GM20000 (cell line): ENCODE results near the gene ME3.
"Not testable (repeated sequence)": the region's sequence is repeated elsewhere in the genome, so short reads cannot be mapped to it uniquely, and the experiment has no call there.

Experiments used
- DNase-seq: peaks from one replicate; pipeline ENCODE4 v3.0.0; 2012; ENCODE audit warnings: low spot score
- TF ChIP-seq, protein P1 (sequence below): IDR thresholded peaks from 2 replicates; pipeline ENCODE4 v1.5.1; 2012; ENCODE audit warnings: mild to moderate bottlenecking, control low read depth; ENCODE audit errors: extremely low read depth, missing control alignments

Gene ME3

DNA sequence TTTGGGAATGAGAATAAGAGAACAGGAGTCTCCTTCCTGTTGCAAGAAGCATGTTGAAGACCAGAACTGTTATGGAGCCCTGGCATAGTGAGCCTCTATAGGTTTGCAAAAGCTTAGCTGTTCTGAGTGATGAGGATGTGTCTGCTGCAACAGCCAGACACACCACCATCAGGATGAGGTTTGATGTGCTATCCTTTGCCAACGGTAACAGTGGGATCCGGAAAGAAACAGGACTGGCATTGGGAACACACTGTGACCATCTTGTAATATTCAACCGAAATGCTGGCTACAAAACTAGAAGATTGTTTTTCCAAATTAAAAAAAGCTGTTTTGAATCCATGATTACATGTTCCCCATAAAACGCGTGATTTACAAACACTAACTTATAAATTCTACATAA is 117.0 kb downstream of the ME3 start:
- TF ChIP-seq, protein P1, sequence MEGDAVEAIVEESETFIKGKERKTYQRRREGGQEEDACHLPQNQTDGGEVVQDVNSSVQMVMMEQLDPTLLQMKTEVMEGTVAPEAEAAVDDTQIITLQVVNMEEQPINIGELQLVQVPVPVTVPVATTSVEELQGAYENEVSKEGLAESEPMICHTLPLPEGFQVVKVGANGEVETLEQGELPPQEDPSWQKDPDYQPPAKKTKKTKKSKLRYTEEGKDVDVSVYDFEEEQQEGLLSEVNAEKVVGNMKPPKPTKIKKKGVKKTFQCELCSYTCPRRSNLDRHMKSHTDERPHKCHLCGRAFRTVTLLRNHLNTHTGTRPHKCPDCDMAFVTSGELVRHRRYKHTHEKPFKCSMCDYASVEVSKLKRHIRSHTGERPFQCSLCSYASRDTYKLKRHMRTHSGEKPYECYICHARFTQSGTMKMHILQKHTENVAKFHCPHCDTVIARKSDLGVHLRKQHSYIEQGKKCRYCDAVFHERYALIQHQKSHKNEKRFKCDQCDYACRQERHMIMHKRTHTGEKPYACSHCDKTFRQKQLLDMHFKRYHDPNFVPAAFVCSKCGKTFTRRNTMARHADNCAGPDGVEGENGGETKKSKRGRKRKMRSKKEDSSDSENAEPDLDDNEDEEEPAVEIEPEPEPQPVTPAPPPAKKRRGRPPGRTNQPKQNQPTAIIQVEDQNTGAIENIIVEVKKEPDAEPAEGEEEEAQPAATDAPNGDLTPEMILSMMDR: no peak
- DNase-seq: no peak

DNA sequence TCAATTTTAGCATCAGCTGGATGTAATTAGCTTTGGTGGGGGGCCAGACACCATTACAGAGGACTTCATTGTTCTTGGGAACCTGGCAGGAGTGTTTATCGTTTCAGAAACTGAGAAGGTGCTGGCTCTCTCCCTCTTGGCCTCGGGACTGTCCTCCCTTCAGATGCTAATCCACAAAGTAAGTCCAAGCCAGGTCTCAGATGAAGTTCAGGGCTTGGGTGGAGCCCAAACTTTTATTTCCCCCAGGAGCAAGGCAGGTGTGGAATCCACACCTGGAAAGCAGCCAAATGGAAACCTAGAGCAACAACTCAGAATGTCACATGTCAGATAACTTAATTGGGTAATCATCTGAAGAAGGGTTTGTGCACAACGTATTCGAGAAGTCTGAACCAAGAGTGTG is 119.2 kb downstream of the ME3 start:
- DNase-seq: no peak
- TF ChIP-seq, protein P1: no peak

DNA sequence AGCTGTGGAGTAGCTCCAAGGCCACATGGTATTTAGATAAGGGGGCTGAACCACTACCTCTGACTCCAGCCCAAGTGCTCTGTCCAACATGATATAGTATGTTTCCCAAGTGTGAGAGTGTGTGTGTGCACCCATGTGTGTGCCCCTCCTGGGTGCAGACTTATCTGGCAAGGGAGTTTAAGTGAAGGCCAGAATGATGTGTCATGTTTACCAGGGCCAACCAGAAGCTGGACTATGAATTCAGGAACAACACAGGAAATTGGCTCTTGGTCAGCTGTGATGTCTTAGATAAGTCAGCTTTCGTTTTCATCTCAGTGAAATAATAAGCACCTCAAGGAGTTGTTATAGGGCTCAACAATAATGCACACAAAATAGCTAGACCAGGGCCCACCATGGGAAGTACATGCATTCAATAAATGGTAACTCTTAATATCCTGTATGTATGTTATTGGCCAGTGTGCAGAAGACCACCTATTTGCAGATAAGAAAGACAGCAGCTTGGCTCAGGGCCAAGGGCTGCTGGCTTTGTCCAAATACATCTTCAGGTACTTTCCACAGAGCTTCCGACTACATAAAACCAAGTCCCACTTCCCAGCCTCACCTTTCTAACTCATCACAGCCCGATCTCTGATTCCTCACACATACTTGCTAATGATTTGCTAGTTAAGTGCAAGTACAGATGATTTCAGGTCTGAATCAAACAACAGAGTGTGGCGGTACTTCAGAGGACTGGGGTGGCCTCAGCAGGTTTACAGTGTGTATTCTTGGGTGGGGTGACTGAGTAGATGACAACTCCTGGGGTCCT is 120.9 kb downstream of the ME3 start:
- TF ChIP-seq, protein P1: no peak
- DNase-seq: no peak

DNA sequence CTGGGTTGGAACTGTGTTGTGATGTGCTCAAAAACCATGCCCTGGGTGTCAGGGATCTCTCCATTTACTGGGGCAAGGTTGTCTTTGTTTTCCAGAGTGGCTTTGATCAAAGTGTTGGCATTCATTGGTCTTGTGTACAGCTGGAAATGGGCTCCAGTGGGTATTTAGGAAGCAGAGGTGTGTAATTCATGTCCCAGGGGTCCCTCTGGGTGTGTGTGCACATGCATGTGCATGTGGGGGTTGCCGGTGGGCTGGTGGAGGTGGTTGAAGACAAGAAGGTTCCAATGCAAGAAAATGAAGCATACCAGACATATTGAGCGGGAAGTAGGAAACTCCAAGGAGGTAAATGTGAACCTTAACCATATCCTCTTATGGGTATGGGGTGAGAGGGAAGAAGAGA is 121.7 kb downstream of the ME3 start:
- no peak for DNase-seq
- TF ChIP-seq, protein P1: no peak

DNA sequence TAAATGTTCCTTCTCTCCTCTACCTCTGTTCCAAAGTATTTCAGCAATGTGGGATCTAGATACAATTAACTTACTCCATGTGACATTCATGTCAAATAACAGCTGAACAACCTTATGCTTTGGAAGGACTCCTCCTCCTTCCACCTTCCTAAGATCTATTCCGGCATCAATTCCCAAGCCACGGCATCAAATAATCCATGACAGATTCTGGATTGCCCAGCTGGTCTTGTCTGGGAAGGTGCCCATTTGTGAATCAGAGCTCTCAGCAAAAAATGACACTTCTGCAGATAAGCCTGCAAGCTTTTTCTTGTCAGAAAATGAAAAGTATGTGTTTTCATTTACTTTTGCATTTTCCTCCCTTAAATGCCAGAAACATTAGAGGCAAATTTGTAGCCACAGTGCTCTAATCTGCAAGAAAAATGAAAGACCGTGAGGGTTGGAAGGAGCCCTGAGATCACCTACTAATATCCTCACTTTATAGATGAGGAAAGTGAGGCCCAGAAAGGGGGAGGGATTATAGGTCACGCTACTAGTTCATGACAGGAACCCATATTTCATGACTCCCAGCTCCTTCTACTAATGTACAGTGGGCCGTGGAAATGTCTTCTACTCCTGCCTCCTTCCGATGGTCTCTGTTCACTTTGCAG is 124.0 kb downstream of the ME3 start:
- TF ChIP-seq, protein P1: no peak
- DNase-seq: no peak

DNA sequence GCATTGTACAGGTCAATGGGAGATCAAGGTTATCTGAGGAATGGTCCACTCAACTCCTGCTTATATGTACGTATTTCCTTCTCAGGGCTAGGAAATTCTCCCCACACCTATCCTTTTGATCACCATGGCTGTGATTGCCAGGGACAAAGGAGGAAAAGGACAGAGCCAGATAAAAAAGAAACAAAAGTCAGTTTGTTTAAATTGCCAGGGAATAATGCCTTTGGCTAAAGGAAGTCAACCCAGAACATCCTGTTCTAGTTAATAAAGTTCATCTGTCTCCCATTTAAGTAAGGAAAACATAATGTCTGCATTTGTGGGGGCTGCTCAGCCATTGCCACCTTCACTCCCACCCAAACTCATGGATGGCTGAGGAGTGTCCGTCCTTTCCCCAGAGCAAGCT is 124.7 kb downstream of the ME3 start:
- TF ChIP-seq, protein P1: no peak
- no peak for DNase-seq

DNA sequence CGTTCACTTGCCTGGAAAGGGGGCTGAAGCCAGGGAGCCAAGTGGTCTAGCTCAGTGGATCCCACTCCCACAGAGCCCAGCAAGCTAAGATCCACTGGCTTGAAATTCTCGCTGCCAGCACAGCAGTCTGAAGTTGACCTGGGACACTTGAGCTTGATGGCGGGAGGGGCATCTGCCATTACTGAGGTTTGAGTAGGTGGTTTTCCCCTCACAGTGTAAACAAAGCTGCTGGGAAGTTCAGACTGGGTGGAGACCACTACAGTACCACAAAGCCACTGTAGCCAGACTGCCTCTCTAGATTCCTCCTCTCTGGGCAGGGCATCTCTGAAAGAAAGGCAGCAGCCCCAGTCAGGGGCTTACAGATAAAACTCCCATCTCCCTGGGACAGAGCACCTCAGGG is 131.1 kb downstream of the ME3 start:
- not testable (repeated sequence) for DNase-seq

DNA sequence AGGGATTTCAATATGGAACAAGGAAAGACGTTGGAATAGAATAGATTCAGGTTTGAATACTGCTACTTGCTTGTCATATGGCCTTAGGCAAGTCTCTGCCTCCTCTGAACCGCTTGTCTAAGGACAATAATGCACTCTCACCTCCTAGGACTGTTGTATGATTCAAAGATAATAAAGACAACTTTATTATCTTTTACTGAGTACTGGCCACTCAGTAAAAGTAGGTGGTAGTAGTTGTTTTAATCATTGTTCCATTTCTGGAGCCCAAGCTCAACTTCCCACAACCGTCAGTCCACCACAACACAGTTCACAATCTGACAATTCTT is 134.2 kb downstream of the ME3 start:
- TF ChIP-seq, protein P1: no peak
- no peak for DNase-seq
